ENCODE measurements around the gene SOX12.
"Not testable (repeated sequence)": the region's sequence is repeated elsewhere in the genome, so short reads cannot be mapped to it uniquely, and the experiment has no call there.

Gene SOX12

DNA sequence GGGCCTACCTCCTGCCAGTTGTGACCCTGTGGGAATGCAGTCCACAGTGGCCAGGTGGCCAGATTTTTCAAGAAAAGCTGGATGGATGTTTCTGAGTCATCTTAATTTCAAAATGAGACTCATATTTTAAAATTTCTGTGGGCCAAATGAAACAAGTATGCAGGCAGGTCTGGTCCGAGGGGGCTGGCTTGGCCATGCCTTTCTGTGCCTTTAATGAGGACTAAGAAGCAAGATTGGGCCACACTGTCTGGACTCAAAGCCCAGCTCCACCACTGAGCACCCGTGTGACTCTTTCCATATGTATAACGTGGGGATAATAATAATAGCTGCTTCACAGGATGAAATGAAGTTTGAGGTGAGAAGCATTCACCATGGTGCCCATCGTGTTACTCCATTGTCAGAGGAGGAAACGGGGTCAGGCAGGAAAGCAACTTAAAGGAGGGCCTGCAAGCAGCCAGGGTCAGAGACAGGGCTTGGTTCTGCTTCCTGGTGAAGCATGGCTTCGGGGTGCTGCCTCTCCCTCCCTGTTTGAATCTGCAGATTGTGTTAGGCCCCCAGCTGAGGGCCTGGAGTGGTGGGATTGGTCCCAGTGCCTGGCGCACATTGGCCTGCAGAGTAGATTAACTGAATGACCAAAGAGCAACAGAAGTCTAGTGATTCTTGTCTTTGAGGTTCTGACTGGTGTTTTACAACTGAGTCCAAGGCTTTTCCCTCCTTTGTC is 3.8 kb downstream of the SOX12 start:
- TF ChIP-seq, protein P1, sequence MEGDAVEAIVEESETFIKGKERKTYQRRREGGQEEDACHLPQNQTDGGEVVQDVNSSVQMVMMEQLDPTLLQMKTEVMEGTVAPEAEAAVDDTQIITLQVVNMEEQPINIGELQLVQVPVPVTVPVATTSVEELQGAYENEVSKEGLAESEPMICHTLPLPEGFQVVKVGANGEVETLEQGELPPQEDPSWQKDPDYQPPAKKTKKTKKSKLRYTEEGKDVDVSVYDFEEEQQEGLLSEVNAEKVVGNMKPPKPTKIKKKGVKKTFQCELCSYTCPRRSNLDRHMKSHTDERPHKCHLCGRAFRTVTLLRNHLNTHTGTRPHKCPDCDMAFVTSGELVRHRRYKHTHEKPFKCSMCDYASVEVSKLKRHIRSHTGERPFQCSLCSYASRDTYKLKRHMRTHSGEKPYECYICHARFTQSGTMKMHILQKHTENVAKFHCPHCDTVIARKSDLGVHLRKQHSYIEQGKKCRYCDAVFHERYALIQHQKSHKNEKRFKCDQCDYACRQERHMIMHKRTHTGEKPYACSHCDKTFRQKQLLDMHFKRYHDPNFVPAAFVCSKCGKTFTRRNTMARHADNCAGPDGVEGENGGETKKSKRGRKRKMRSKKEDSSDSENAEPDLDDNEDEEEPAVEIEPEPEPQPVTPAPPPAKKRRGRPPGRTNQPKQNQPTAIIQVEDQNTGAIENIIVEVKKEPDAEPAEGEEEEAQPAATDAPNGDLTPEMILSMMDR (IDR thresholded peaks at IDR 0.05; ENCODE audit: insufficient read depth, low read depth, low read length, missing control alignments): no peak

DNA sequence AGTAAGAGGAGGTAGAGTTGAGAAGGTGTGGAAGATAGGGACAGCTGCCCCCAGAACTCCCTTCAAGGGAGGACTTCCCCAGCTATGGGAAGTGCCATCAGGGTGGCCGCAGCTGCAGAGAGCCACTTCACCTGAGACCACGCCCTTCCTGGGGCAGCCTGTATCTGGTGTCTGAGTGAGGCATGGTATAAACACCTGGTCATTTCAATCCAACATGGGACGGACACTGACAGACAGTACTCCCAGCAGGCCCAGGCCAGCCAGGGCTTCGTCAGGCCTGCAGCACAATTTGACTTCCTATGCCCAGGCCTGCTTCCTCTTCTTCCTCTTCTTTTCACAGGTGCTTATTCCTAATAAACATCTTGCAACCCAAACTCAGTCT is 4.5 kb downstream of the SOX12 start:
- TF ChIP-seq, protein P1 (IDR thresholded peaks at IDR 0.05; ENCODE audit: insufficient read depth, low read depth, low read length, missing control alignments): no peak
- DNase-seq (ENCODE audit: low read depth): no peak
- H3K4me3 ChIP-seq (ENCODE audit: low read depth, low read length): no peak overlapping the region

More for the DNA sequence above, 3.8 kb downstream of the SOX12 start:
- no peak for DNase-seq (ENCODE audit: low read depth)
- no peak overlapping the region for H3K4me3 ChIP-seq (ENCODE audit: low read depth, low read length)

DNA sequence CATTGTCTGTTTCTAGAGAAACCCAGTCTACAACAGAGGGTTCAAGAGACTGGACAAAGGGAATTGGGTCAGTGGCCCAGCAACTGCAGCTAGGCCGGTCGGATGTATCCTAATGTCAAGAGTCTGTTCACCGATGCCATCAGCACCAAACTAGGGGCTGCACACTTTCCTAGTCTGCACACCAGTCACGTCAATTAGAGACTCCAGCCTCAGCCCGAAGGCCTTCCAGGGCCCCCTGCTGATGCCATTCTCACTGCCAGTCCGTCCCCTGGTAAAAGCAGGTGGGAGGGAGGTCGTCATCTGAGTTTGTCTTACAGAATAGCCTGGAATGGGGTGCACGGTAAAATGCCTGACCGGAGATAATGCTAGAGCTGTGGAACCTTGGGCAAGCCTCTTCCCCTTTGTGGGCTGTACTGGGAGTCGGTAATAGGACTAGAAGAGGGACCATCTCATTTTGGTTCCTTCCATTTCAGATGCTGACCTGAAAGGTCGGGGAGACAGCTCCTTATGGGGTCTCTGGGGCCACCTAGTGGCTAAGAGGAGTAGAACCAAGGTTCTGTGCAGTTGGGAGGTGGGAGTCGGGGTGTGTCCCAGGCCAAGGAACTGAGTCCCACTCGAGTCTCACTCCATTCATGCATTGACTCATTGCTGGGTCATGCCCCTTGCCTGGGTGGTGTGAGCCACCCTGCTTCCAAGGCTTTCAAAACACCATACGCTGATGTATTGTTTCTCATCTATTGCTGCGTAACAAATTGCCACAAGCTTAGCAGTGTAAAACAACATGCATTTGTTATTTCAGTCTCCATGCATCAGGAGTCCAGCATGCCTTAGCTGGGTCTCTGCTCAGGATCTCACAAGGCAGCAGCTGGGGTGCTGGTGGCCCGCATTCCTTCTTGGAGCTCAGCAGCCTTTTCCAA is 5.1 kb downstream of the SOX12 start:
- TF ChIP-seq, protein P1 (IDR thresholded peaks at IDR 0.05; ENCODE audit: insufficient read depth, low read depth, low read length, missing control alignments): peak; percentile 94
- DNase-seq (ENCODE audit: low read depth): peak; percentile 80
- no peak overlapping the region for H3K4me3 ChIP-seq (ENCODE audit: low read depth, low read length)

DNA sequence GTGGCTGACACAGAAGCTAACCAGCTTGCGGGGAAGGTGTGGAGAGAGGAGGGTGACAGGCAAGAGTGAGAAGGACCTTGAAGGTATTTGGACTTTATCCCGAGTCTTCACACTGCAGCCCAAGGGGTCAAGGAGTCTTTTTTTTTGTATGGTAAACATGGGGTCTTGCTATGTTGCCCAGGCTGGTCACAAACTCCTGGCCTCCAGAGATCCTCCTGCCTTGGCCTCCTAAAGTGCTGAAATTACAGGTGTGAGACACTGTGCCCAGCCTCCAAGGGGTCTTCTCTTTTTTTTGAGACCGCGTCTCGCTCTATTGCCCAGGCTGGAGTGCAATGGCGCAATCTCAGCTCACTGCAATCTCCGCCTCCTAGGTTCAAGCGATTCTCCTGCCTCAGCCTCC is 9.2 kb downstream of the SOX12 start:
- H3K4me3 ChIP-seq (ENCODE audit: low read depth, low read length): no peak overlapping the region
- no peak for DNase-seq (ENCODE audit: low read depth)
- TF ChIP-seq, protein P1 (IDR thresholded peaks at IDR 0.05; ENCODE audit: insufficient read depth, low read depth, low read length, missing control alignments): no peak

DNA sequence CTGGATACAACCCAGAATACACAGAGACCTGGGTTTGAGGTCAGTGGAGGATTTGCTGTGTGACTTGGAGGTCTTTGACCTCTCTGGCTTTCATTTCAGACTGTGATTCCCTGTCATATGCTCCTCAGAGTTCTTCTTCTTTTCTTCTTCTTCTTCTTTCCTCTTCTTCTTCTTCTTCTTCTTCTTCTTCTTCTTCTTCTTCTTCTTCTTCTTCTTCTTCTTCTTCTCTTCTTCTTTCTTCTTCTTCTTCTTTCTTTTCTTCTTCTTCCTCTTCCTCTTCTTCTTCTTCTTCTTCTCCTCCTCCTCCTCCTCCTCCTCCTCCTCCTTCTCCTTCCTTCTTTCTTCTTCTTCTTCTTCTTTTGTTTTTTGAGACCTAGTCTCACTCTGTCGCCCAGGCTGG is 10.7 kb downstream of the SOX12 start:
- H3K4me3 ChIP-seq (ENCODE audit: low read depth, low read length); DNase-seq (ENCODE audit: low read depth): not testable (repeated sequence)

DNA sequence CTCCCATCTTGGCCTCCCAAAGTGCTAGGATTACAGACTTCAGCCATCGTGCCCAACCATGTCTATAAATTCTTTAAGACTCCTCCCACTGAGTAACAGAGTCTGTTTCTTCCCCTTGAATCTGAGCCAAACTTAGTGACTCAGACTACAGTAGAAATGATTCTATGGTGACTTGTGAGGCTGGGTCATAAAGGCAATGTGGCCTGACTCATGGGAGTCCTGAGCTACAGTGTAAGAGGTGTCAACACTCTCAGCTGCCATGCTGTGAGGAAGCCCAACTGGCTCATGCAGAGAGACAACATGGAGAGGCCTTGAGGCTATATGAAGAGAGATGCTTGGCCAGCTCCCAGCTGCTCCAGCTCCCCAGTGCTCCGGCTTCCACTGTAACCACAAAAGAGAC is 16.3 kb downstream of the SOX12 start:
- TF ChIP-seq, protein P1 (IDR thresholded peaks at IDR 0.05; ENCODE audit: insufficient read depth, low read depth, low read length, missing control alignments): no peak
- DNase-seq (ENCODE audit: low read depth): no peak
- H3K4me3 ChIP-seq (ENCODE audit: low read depth, low read length): no peak overlapping the region

DNA sequence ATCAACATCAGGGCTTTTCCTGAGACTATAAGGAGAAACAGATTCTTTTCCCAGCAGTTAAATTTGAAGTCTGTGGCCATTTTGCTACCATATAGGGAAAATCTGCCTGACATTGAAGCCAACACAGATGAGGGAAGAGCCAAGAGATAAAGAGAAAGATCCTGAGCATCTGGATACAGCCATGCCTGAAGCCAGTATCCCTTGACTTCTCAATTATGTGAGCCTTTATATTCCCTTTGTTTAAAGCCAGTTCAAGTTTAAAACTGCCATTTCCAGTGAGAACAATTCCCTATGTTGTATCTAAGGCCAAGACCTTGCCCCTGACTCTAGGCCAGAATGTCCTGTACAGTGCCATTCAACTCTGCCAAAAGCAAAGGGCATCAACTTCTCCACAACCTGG is 17.8 kb downstream of the SOX12 start:
- DNase-seq (ENCODE audit: low read depth): no peak
- TF ChIP-seq, protein P1 (IDR thresholded peaks at IDR 0.05; ENCODE audit: insufficient read depth, low read depth, low read length, missing control alignments): no peak

More for the DNA sequence above, 17.8 kb downstream of the SOX12 start:
- H3K4me3 ChIP-seq (ENCODE audit: low read depth, low read length): no peak overlapping the region
